GM19023 (cell line): ENCODE data around the gene BOC.

ENCODE experiments used
- ATAC-seq: cut with Tn5 transposase; IDR thresholded peaks from one replicate; pipeline ENCODE4 v1.9.1; 2021; ENCODE audit warnings: mild to moderate bottlenecking, moderate library complexity; ENCODE audit not compliant: unreplicated experiment

The BOC gene

GRCh38 chr3:113283306-113283705, 71.9 kb downstream of the BOC start:
- no peak for ATAC-seq

GRCh38 chr3:113284453-113285050, 73.2 kb downstream of the BOC start:
- ATAC-seq, result no peak

GRCh38 chr3:113285226-113285625, 73.9 kb downstream of the BOC start:
- ATAC-seq, result no peak

GRCh38 chr3:113285741-113286140, 74.4 kb downstream of the BOC start:
- ATAC-seq, result no peak

GRCh38 chr3:113286524-113286923, 75.2 kb downstream of the BOC start:
- ATAC-seq, result no peak

GRCh38 chr3:113287111-113287802, 75.9 kb downstream of the BOC start:
- no peak for ATAC-seq

GRCh38 chr3:113287803-113288648, 76.7 kb downstream of the BOC start:
- no peak for ATAC-seq

- ATAC-seq, result no peak
Observed at GRCh38 chr3:113288881-113289280, 77.5 kb downstream of the BOC start.

- no peak for ATAC-seq
Observed at GRCh38 chr3:113291572-113291971, 80.2 kb downstream of the BOC start.

- ATAC-seq, result no peak
Observed at GRCh38 chr3:113292933-113293332, 81.6 kb downstream of the BOC start.

GRCh38 chr3:113293348-113293747, 82.0 kb downstream of the BOC start:
- ATAC-seq, result no peak

GRCh38 chr3:113295463-113295862, 84.1 kb downstream of the BOC start:
- no peak for ATAC-seq

GRCh38 chr3:113297287-113297686, 85.9 kb downstream of the BOC start:
- ATAC-seq, result no peak

- ATAC-seq, result no peak
Observed at GRCh38 chr3:113297841-113298240, 86.5 kb downstream of the BOC start.

- no peak for ATAC-seq
Observed at GRCh38 chr3:113300596-113300995, 89.2 kb downstream of the BOC start.

- no peak for ATAC-seq
Observed at GRCh38 chr3:113304102-113304501, 92.7 kb downstream of the BOC start.

GRCh38 chr3:113304856-113305540, 93.6 kb downstream of the BOC start:
- no peak for ATAC-seq

GRCh38 chr3:113310960-113311359, 99.6 kb downstream of the BOC start:
- no peak for ATAC-seq

GRCh38 chr3:113312416-113312815, 101.1 kb downstream of the BOC start:
- ATAC-seq, result no peak

- ATAC-seq, result no peak
Observed at GRCh38 chr3:113314923-113315322, 103.6 kb downstream of the BOC start.

GRCh38 chr3:113329757-113330156, 118.4 kb downstream of the BOC start:
- no peak for ATAC-seq
